Kidney (tissue), 14 donors: ENCODE results near the gene CPT2. TPM values are rescaled to one million over a fixed set of nuclear protein-coding genes. Genes with fewer than 3 reads are reported as not detected.

ENCODE experiments used
- DNase-seq, 5 donors: peaks; one replicate each; pipeline ENCODE4 v3.0.0-alpha.2; 2013 to 2020
- FAIRE-seq: peaks from 2 replicates; lab custom pipeline; 2012; peaks lifted over from hg19 to GRCh38; lab: Jason Lieb, UNC
- H3K27ac ChIP-seq, 2 donors: one replicate each; pipeline ENCODE4 v1.7.0; 2013; ENCODE audit warnings: low read depth in 2 of 2, low read length in 2 of 2, inconsistent platforms in 1 of 2
- H3K27me3 ChIP-seq: one replicate; pipeline ENCODE4 v1.7.1; 2013; ENCODE audit warnings: low read length, inconsistent platforms; ENCODE audit not compliant: control insufficient read depth, insufficient read depth
- H3K36me3 ChIP-seq, 3 donors: one replicate each; pipeline versions ENCODE4 v1.7.0 to v1.7.1; 2013; ENCODE audit warnings: low read length in 3 of 3, control low read depth in 1 of 3, inconsistent platforms in 1 of 3; ENCODE audit not compliant: insufficient read depth in 3 of 3, control insufficient read depth in 2 of 3
- H3K4me1 ChIP-seq, 3 donors: one replicate each; pipeline versions ENCODE4 v1.7.0 to v1.7.1; 2013; ENCODE audit warnings: low read length in 3 of 3, inconsistent platforms in 1 of 3, low read depth in 1 of 3; ENCODE audit not compliant: control insufficient read depth in 2 of 3, insufficient read depth in 2 of 3
- H3K4me3 ChIP-seq, 3 donors: one replicate each; pipeline versions ENCODE4 v1.7.0 to v1.8.1; 2013; ENCODE audit warnings: low read length in 3 of 3, control low read depth in 1 of 3, inconsistent platforms in 1 of 3
- H3K9ac ChIP-seq, 3 donors: one replicate each; pipeline versions ENCODE4 v1.7.0 to v1.7.1; 2013; ENCODE audit warnings: low read length in 3 of 3, control low read depth in 1 of 3, inconsistent platforms in 1 of 3
- H3K9me3 ChIP-seq, 3 donors: one replicate each; pipeline versions ENCODE4 v1.7.0 to v1.7.1; 2013; ENCODE audit warnings: low read length in 3 of 3, control low read depth in 1 of 3, inconsistent platforms in 1 of 3; ENCODE audit not compliant: control insufficient read depth in 2 of 3, insufficient read depth in 1 of 3
- CTCF ChIP-seq: IDR thresholded peaks from 3 replicates; pipeline ENCODE4 v1.5.1; 2012; ENCODE audit warnings: mild to moderate bottlenecking, moderate library complexity, borderline replicate concordance; ENCODE audit not compliant: insufficient read depth; ENCODE audit errors: extremely low read depth
- intact Hi-C: fragments of 100-400 bp; cut with DNase I; formaldehyde crosslinking; loops from one replicate; pipeline ENCODE4 v1.11.1; 2022
- polyA plus RNA-seq: library from polyadenylated mRNA; stranded (reverse); fragments of 350-450 nt; fragmentation: Illumina TruSeq; extraction: RNeasy Lipid Tissue Mini Kit (QIAGEN cat#74804); gene quantifications from one replicate; pipeline ENCODE4 v1.2.3, GENCODE V29; 2014; ENCODE audit warnings: low read depth, low replicate concordance; ENCODE audit not compliant: insufficient read depth
- total RNA-seq: library from RNA; stranded (reverse); fragmentation: NEBNext Ultra II Directional; extraction: Animal tissue kit (Norgen Biotek cat#: 25700); gene quantifications from one replicate; pipeline ENCODE4 v1.2.1, GENCODE V29; 2021
- donor health status: control.
- donor health status: control.
- donor health status: control.
- donor health status: control.
- donor health status: control.
- donor health status: DM: yes; HTN: yes; CAD: no.
- donor health status: Normal renal cell carcinoma (clear cell type).

CPT2 gene
- total and polyA plus RNA-seq, 2 donors from 2014 or later = 24.2 to 57.7 TPM

- DNase-seq = peak in 1 of 5 donors; percentile 20
- intact Hi-C loops = no loop called here
- no peak for FAIRE-seq
- no peaks in the 10 kb centered on the region for H3K4me1 ChIP-seq
- no peaks in the 10 kb centered on the region for H3K36me3 ChIP-seq
- H3K9me3 ChIP-seq = no peaks in the 10 kb centered on the region
- H3K27me3 ChIP-seq = no peaks in the 10 kb centered on the region
- no peak for TF ChIP-seq CTCF
- no peak overlapping the region for H3K4me3 ChIP-seq
- no peak overlapping the region for H3K9ac ChIP-seq
- H3K27ac ChIP-seq = no peak overlapping the region
These were observed 60.2 kb downstream of the CPT2 start for GRCh38 chr1:53256511-53257453.

GRCh38 chr1:53257454-53258081, 60.9 kb downstream of the CPT2 start:
- Histone ChIP-seq H3K9me3 (no peaks in the 10 kb centered on the region), H3K9ac (no peak overlapping the region), H3K27ac (no peak overlapping the region), H3K36me3 (no peaks in the 10 kb centered on the region), H3K4me3 (no peak overlapping the region), H3K4me1 (no peaks in the 10 kb centered on the region), H3K27me3 (no peaks in the 10 kb centered on the region)
- DNase-seq (no peak), FAIRE-seq (no peak)
- intact Hi-C loops = no loop called here
- TF ChIP-seq CTCF = no peak

- DNase-seq (no peak), FAIRE-seq (no peak)
- H3K27me3 ChIP-seq = no peaks in the 10 kb centered on the region
- TF ChIP-seq CTCF = no peak
- intact Hi-C loops = no loop called here
- no peaks in the 10 kb centered on the region for H3K4me1 ChIP-seq
- no peak overlapping the region for H3K27ac ChIP-seq
- no peaks in the 10 kb centered on the region for H3K36me3 ChIP-seq
- no peak overlapping the region for H3K4me3 ChIP-seq
- H3K9ac ChIP-seq = no peak overlapping the region
- no peaks in the 10 kb centered on the region for H3K9me3 ChIP-seq
These were observed 61.6 kb downstream of the CPT2 start for GRCh38 chr1:53258216-53258615.
